H9 (cell line): ENCODE data around the gene DCANP1. TPM values are rescaled to one million over a fixed set of nuclear protein-coding genes. Genes with fewer than 3 reads are reported as not detected.

Source experiments
- DNase-seq: peaks from one replicate; pipeline ENCODE4 v3.0.0-alpha.2; 2017
- H2AFZ ChIP-seq: one replicate; pipeline ENCODE4 v1.6.1; 2013; ENCODE audit warnings: mild to moderate bottlenecking, low read length, control low read depth, moderate library complexity
- H2AK5ac ChIP-seq: 2 replicates; pipeline ENCODE4 v1.6.1; 2013; ENCODE audit warnings: low read length, control low read depth, mixed read lengths; ENCODE audit not compliant: insufficient read length
- H2BK120ac ChIP-seq: one replicate; pipeline ENCODE4 v1.6.1; 2013; ENCODE audit warnings: low read depth, mild to moderate bottlenecking, low read length, control low read depth, inconsistent platforms; ENCODE audit not compliant: poor library complexity, severe bottlenecking
- H2BK12ac ChIP-seq: 2 replicates; pipeline ENCODE4 v1.6.1; 2013; ENCODE audit warnings: low read length, control low read depth, mixed read lengths, low read depth; ENCODE audit not compliant: insufficient read length
- H2BK15ac ChIP-seq: 2 replicates; pipeline ENCODE4 v1.6.1; 2013; ENCODE audit warnings: low read depth, low read length, control low read depth
- H2BK20ac ChIP-seq: one replicate; pipeline ENCODE4 v1.6.1; 2013; ENCODE audit warnings: low read depth, mild to moderate bottlenecking, low read length, control low read depth, inconsistent platforms; ENCODE audit not compliant: poor library complexity, severe bottlenecking
- H2BK5ac ChIP-seq: 2 replicates; pipeline ENCODE4 v1.6.1; 2013; ENCODE audit warnings: low read length, control low read depth, mixed read lengths; ENCODE audit not compliant: insufficient read length
- H3K14ac ChIP-seq: 2 replicates; pipeline ENCODE4 v1.6.1; 2013; ENCODE audit warnings: low read length, control low read depth; ENCODE audit not compliant: insufficient read depth
- H3K18ac ChIP-seq: 2 replicates; pipeline ENCODE4 v1.6.1; 2013; ENCODE audit warnings: low read depth, mild to moderate bottlenecking, mixed read lengths, low read length, control low read depth; ENCODE audit not compliant: insufficient read length
- H3K23ac ChIP-seq: 2 replicates; pipeline ENCODE4 v1.6.1; 2013; ENCODE audit warnings: low read length, control low read depth, mixed read lengths, low read depth; ENCODE audit not compliant: insufficient read length
- H3K23me2 ChIP-seq: 2 replicates; pipeline ENCODE4 v1.6.1; 2013; ENCODE audit warnings: low read depth, mild to moderate bottlenecking, mixed read lengths, low read length, control low read depth; ENCODE audit not compliant: insufficient read length, poor library complexity, severe bottlenecking
- H3K27ac ChIP-seq: 2 replicates; pipeline ENCODE4 v1.5.1; 2013; ENCODE audit warnings: low read length, control low read depth, mixed read lengths, low read depth; ENCODE audit not compliant: insufficient read length
- H3K27me3 ChIP-seq: 2 replicates; pipeline ENCODE4 v1.6.1; 2013; ENCODE audit warnings: low read length, control low read depth, inconsistent platforms; ENCODE audit not compliant: insufficient read depth
- H3K4ac ChIP-seq: 2 replicates; pipeline ENCODE4 v1.6.1; 2013; ENCODE audit warnings: low read depth, mild to moderate bottlenecking, control low read depth, inconsistent platforms, low read length, moderate library complexity
- H3K4me1 ChIP-seq: 2 replicates; pipeline ENCODE4 v1.6.1; 2013; ENCODE audit warnings: low read length, control low read depth, inconsistent platforms; ENCODE audit not compliant: insufficient read depth
- H3K4me2 ChIP-seq: 2 replicates; pipeline ENCODE4 v1.6.1; 2013; ENCODE audit warnings: low read length, control low read depth, mixed read lengths; ENCODE audit not compliant: insufficient read length, insufficient read depth
- H3K56ac ChIP-seq: 2 replicates; pipeline ENCODE4 v1.6.1; 2013; ENCODE audit warnings: low read depth, mild to moderate bottlenecking, mixed read lengths, low read length, control low read depth; ENCODE audit not compliant: insufficient read length
- H3K79me1 ChIP-seq: 2 replicates; pipeline ENCODE4 v1.6.1; 2013; ENCODE audit warnings: low read depth, mild to moderate bottlenecking, moderate library complexity, low read length, control low read depth, inconsistent platforms; ENCODE audit not compliant: insufficient read depth, poor library complexity, severe bottlenecking
- H3K79me2 ChIP-seq: 2 replicates; pipeline ENCODE4 v1.6.1; 2013; ENCODE audit warnings: low read length, control low read depth, inconsistent platforms; ENCODE audit not compliant: insufficient read depth
- H3K9ac ChIP-seq: 2 replicates; pipeline ENCODE4 v1.6.1; 2013; ENCODE audit warnings: low read length, control low read depth, mixed read lengths; ENCODE audit not compliant: insufficient read length; ENCODE audit errors: extremely low read depth
- H3K9me3 ChIP-seq: one replicate; pipeline ENCODE4 v1.6.1; 2013; ENCODE audit warnings: low read depth, low read length, inconsistent platforms; ENCODE audit not compliant: control insufficient read depth
- H3T11ph ChIP-seq: one replicate; pipeline ENCODE4 v1.6.1; 2013; ENCODE audit warnings: mild to moderate bottlenecking, low read length, control low read depth, inconsistent platforms
- H4K20me1 ChIP-seq: one replicate; pipeline ENCODE4 v1.6.1; 2013; ENCODE audit not compliant: control insufficient read depth, insufficient read length, insufficient read depth
- H4K5ac ChIP-seq: 2 replicates; pipeline ENCODE4 v1.6.1; 2013; ENCODE audit warnings: low read depth, mild to moderate bottlenecking, mixed read lengths, low read length, control low read depth; ENCODE audit not compliant: insufficient read length
- H4K8ac ChIP-seq: replicated peaks from 2 replicates; pipeline ENCODE4 v1.6.1; 2013; ENCODE audit warnings: low read length, control low read depth, mixed read lengths, low read depth; ENCODE audit not compliant: insufficient read length
- H4K91ac ChIP-seq: 2 replicates; pipeline ENCODE4 v1.6.1; 2013; ENCODE audit warnings: low read depth, mild to moderate bottlenecking, moderate library complexity, mixed read lengths, low read length, control low read depth; ENCODE audit not compliant: insufficient read length
- H3K27ac Mint-ChIP-seq, 3 experiments: 2 replicates in 2 of 3; 3 replicates in 1 of 3; pipeline ENCODE4 v1.8.0; 2020 to 2021; ENCODE audit warnings: mixed read lengths in 3 of 3, mild to moderate bottlenecking in 1 of 3, moderate library complexity in 1 of 3
- H3K27me3 Mint-ChIP-seq: 2 replicates; pipeline ENCODE4 v1.8.0; 2021; ENCODE audit warnings: low read depth, mild to moderate bottlenecking, moderate library complexity, mixed read lengths
- H3K36me3 Mint-ChIP-seq, 3 experiments: 2 replicates in 2 of 3; 3 replicates in 1 of 3; pipeline ENCODE4 v1.8.0; 2020 to 2021; ENCODE audit warnings: low read depth in 3 of 3, mixed read lengths in 3 of 3; ENCODE audit not compliant: insufficient read depth in 1 of 3
- H3K4me1 Mint-ChIP-seq, 2 experiments: 2 replicates each; pipeline ENCODE4 v1.8.0; 2020; ENCODE audit warnings: mixed read lengths in 2 of 2
- H3K4me3 Mint-ChIP-seq, 2 experiments: 2 replicates in 1 of 2; 3 replicates in 1 of 2; pipeline ENCODE4 v1.8.0; 2020 to 2021; ENCODE audit warnings: mild to moderate bottlenecking in 2 of 2, mixed read lengths in 2 of 2, moderate library complexity in 1 of 2
- H3K9me3 Mint-ChIP-seq, 2 experiments: 2 replicates in 1 of 2; 3 replicates in 1 of 2; pipeline ENCODE4 v1.8.0; 2020; ENCODE audit warnings: mild to moderate bottlenecking in 2 of 2, mixed read lengths in 2 of 2, moderate library complexity in 1 of 2
- WGBS: extraction: QIAGEN DNeasy Blood & Tissue Kit; methylation state at CpG from one replicate; pipeline ENCODE4 v1.1.7; 2013; ENCODE audit warnings: missing lambda C conversion rate, low lambda C conversion rate, mixed read lengths; ENCODE audit not compliant: insufficient read length; ENCODE audit errors: extremely low coverage; 5-methylcytosine and 5-hydroxymethylcytosine counted together
- total RNA-seq: library from RNA; stranded (reverse); gene quantifications from 2 replicates; pipeline ENCODE4 v1.2.1, GENCODE V29; 2021
- TF ChIP-seq, protein P1 (sequence below): fragments of 200-600 bp; sonication (generic); conservative IDR thresholded peaks from 3 replicates; pipeline ENCODE4 v1.8.0; 2021; ENCODE audit warnings: antibody characterized with exemption, mild to moderate bottlenecking

Gene DCANP1
- total RNA-seq, 1 experiment from 2014 or later: not detected

DNA sequence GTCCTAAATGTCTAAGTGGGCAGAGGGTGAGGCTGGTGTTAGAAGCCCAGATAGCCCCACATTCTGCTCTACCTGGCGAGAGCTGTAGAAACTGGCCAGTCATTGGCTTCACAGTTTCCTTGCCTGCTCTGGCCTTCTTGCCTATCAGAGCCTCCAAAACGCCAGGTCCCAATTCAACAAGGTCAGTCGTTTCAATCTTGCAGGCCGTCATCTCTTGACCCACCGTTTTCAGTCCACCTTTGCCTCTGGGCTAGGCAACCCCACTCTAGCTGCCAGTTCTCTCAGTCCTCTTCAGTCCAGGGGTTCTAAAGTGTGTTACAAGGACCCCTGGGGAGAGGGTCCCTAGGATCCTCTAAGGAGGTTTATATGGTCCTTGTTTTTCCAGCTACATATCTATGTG is 25.0 kb upstream of the DCANP1 start:
- H3K4me1 ChIP-seq: no peaks in the 10 kb centered on the region
- no peak overlapping the region for H3T11ph ChIP-seq
- WGBS: no CpG with 5 or more reads among the region's 5 CpGs

More for the DNA sequence above, 25.0 kb upstream of the DCANP1 start:
- Histone ChIP-seq H3K4me2 (no peak overlapping the region), H2BK120ac (no peak overlapping the region), H3K9ac (no peak overlapping the region), H4K5ac (no peak overlapping the region), H3K27me3 (peaks cover 22% of the 10 kb centered on the region), H2BK5ac (no peak overlapping the region), H3K18ac (no peak overlapping the region), H3K23me2 (no peaks in the 10 kb centered on the region), H4K91ac (no peak overlapping the region), H3K14ac (no peak overlapping the region), H2AFZ (no peak overlapping the region), H3K56ac (no peak overlapping the region), H2BK15ac (no peak overlapping the region), H3K79me2 (no peaks in the 10 kb centered on the region), H2BK20ac (no peak overlapping the region), H2BK12ac (no peak overlapping the region), H3K4ac (no peak overlapping the region), H3K79me1 (no peaks in the 10 kb centered on the region), H3K27ac (no peak overlapping the region), H4K20me1 (no peaks in the 10 kb centered on the region), H2AK5ac (no peak overlapping the region), H4K8ac (no peak overlapping the region), H3K9me3 (no peaks in the 10 kb centered on the region), H3K23ac (no peak overlapping the region)
- TF ChIP-seq, protein P1, sequence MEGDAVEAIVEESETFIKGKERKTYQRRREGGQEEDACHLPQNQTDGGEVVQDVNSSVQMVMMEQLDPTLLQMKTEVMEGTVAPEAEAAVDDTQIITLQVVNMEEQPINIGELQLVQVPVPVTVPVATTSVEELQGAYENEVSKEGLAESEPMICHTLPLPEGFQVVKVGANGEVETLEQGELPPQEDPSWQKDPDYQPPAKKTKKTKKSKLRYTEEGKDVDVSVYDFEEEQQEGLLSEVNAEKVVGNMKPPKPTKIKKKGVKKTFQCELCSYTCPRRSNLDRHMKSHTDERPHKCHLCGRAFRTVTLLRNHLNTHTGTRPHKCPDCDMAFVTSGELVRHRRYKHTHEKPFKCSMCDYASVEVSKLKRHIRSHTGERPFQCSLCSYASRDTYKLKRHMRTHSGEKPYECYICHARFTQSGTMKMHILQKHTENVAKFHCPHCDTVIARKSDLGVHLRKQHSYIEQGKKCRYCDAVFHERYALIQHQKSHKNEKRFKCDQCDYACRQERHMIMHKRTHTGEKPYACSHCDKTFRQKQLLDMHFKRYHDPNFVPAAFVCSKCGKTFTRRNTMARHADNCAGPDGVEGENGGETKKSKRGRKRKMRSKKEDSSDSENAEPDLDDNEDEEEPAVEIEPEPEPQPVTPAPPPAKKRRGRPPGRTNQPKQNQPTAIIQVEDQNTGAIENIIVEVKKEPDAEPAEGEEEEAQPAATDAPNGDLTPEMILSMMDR: no peak
- Mint-ChIP-seq H3K27me3 (peaks cover 98% of the 10 kb centered on the region), H3K9me3 (no peaks in the 10 kb centered on the region; a peak in 1 of 5 replicates), H3K4me3 (no peak overlapping the region), H3K36me3 (no peaks in the 10 kb centered on the region), H3K27ac (no peak overlapping the region), H3K4me1 (peaks cover 10 to 20% of the 10 kb centered on the region in 2 experiments)
- DNase-seq: no peak
